HUES6 (cell line): ENCODE results near the gene ZCRB1.
A peak's percentile ranks its signal among the peaks of the same experiment; 100 is the strongest.

Experiments used
- H3K27ac ChIP-seq: 2 replicates; pipeline ENCODE4 v1.7.0; 2013; ENCODE audit warnings: low read depth, mild to moderate bottlenecking, low read length, inconsistent platforms
- H3K27me3 ChIP-seq: 2 replicates; pipeline ENCODE4 v1.6.1; 2013; ENCODE audit warnings: low read length; ENCODE audit not compliant: control insufficient read depth, insufficient read depth
- H3K36me3 ChIP-seq: 2 replicates; pipeline ENCODE4 v1.6.1; 2013; ENCODE audit warnings: low read length; ENCODE audit not compliant: control insufficient read depth, insufficient read depth
- H3K4me1 ChIP-seq: 2 replicates; pipeline ENCODE4 v1.6.1; 2013; ENCODE audit warnings: low read length; ENCODE audit not compliant: control insufficient read depth, insufficient read depth
- H3K4me3 ChIP-seq: 2 replicates; pipeline ENCODE4 v1.5.1; 2013; ENCODE audit warnings: low read depth, low read length
- H3K9ac ChIP-seq: one replicate; pipeline ENCODE4 v1.6.1; 2013; ENCODE audit warnings: mild to moderate bottlenecking, low read length
- H3K9me3 ChIP-seq: 2 replicates; pipeline ENCODE4 v1.6.1; 2013; ENCODE audit warnings: low read depth, low read length; ENCODE audit not compliant: control insufficient read depth, insufficient read depth

Gene ZCRB1

GRCh38 chr12:42325653-42326474, at the start of gene ZCRB1, which contains the start of gene PPHLN1:
TSS of gene ZCRB1 (minus strand) at chr12:42326094. CDS start at chr12:42324102, 1,992 bp downstream.
TSS of gene PPHLN1 (plus strand) at chr12:42326167. CDS start at chr12:42335903, 9,736 bp downstream.
- Histone ChIP-seq H3K4me1 (peaks cover 14% of the 10 kb centered on the region), H3K36me3 (peaks cover 15% of the 10 kb centered on the region)

GRCh38 chr12:42373669-42374068, 47.8 kb upstream of the ZCRB1 start:
- Histone ChIP-seq H3K36me3 (peaks cover 14% of the 10 kb centered on the region), H3K27ac (no peak overlapping the region), H3K4me1 (peaks cover 21% of the 10 kb centered on the region), H3K27me3 (no peaks in the 10 kb centered on the region), H3K4me3 (no peak overlapping the region), H3K9ac (no peak overlapping the region), H3K9me3 (no peaks in the 10 kb centered on the region)

More at GRCh38 chr12:42325653-42326474, at the start of gene ZCRB1, which contains the start of gene PPHLN1:
- H3K4me3 ChIP-seq, result peak within 1 kb of the TSS; percentile 89
- H3K9ac ChIP-seq, result peak within 1 kb of the TSS; percentile 76
- no peaks in the 10 kb centered on the region for H3K9me3 ChIP-seq
- H3K27me3 ChIP-seq, result no peaks in the 10 kb centered on the region
- H3K27ac ChIP-seq, result peak within 1 kb of the TSS; percentile 43

- Histone ChIP-seq H3K4me3 (no peak overlapping the region), H3K27me3 (no peaks in the 10 kb centered on the region), H3K4me1 (peaks cover 21% of the 10 kb centered on the region), H3K9ac (no peak overlapping the region), H3K36me3 (peaks cover 12% of the 10 kb centered on the region), H3K27ac (no peak overlapping the region), H3K9me3 (no peaks in the 10 kb centered on the region)
Observed at GRCh38 chr12:42372154-42372791, 46.4 kb upstream of the ZCRB1 start.

GRCh38 chr12:42370013-42370412, 44.1 kb upstream of the ZCRB1 start:
- Histone ChIP-seq H3K4me3 (no peak overlapping the region), H3K27me3 (no peaks in the 10 kb centered on the region), H3K9me3 (no peaks in the 10 kb centered on the region), H3K36me3 (0 out of 2 replicates have a peak, but pooled peaks cover under 1% of the 10 kb centered on the region), H3K4me1 (peaks cover 30% of the 10 kb centered on the region), H3K9ac (peak overlapping the region; percentile 17), H3K27ac (peak overlapping the region; percentile 33)

- Histone ChIP-seq H3K9ac (no peak overlapping the region), H3K27me3 (no peaks in the 10 kb centered on the region), H3K36me3 (peaks cover 11% of the 10 kb centered on the region), H3K9me3 (no peaks in the 10 kb centered on the region), H3K27ac (no peak overlapping the region), H3K4me1 (peaks cover 30% of the 10 kb centered on the region), H3K4me3 (no peak overlapping the region)
Observed at GRCh38 chr12:42365486-42365885, 39.6 kb upstream of the ZCRB1 start.

GRCh38 chr12:42364692-42365091, 38.8 kb upstream of the ZCRB1 start:
- Histone ChIP-seq H3K9me3 (no peaks in the 10 kb centered on the region), H3K36me3 (peaks cover 11% of the 10 kb centered on the region), H3K4me3 (no peak overlapping the region), H3K4me1 (peaks cover 22% of the 10 kb centered on the region), H3K27me3 (no peaks in the 10 kb centered on the region), H3K27ac (no peak overlapping the region), H3K9ac (no peak overlapping the region)

- no peaks in the 10 kb centered on the region for H3K9me3 ChIP-seq
- peaks cover 15% of the 10 kb centered on the region for H3K36me3 ChIP-seq
- H3K27ac ChIP-seq, result no peak overlapping the region
- peaks cover 13% of the 10 kb centered on the region for H3K4me1 ChIP-seq
- H3K9ac ChIP-seq, result no peak overlapping the region
- no peak overlapping the region for H3K4me3 ChIP-seq
- H3K27me3 ChIP-seq, result no peaks in the 10 kb centered on the region
Observed at GRCh38 chr12:42362647-42363260, 36.9 kb upstream of the ZCRB1 start.

- no peak overlapping the region for H3K27ac ChIP-seq
- H3K4me1 ChIP-seq, result peaks cover 13% of the 10 kb centered on the region
- H3K36me3 ChIP-seq, result peaks cover 19% of the 10 kb centered on the region
Observed at GRCh38 chr12:42361909-42362646, 36.2 kb upstream of the ZCRB1 start.

GRCh38 chr12:42360747-42361403, 35.0 kb upstream of the ZCRB1 start:
- Histone ChIP-seq H3K4me3 (no peak overlapping the region), H3K27ac (no peak overlapping the region)

More at GRCh38 chr12:42361909-42362646, 36.2 kb upstream of the ZCRB1 start:
- Histone ChIP-seq H3K27me3 (no peaks in the 10 kb centered on the region), H3K9me3 (no peaks in the 10 kb centered on the region), H3K4me3 (no peak overlapping the region), H3K9ac (no peak overlapping the region)

GRCh38 chr12:42356344-42356743, 30.4 kb upstream of the ZCRB1 start:
- Histone ChIP-seq H3K9me3 (no peaks in the 10 kb centered on the region), H3K27ac (no peak overlapping the region), H3K4me3 (no peak overlapping the region), H3K4me1 (no peaks in the 10 kb centered on the region), H3K9ac (no peak overlapping the region), H3K36me3 (peaks cover 53% of the 10 kb centered on the region), H3K27me3 (no peaks in the 10 kb centered on the region)

More at GRCh38 chr12:42360747-42361403, 35.0 kb upstream of the ZCRB1 start:
- Histone ChIP-seq H3K9me3 (no peaks in the 10 kb centered on the region), H3K27me3 (no peaks in the 10 kb centered on the region), H3K36me3 (peaks cover 30% of the 10 kb centered on the region), H3K9ac (no peak overlapping the region), H3K4me1 (peaks cover 10% of the 10 kb centered on the region)
